Measurements from ENCODE around the gene CST8.

Gene CST8

GRCh38 chr20:23490817-23491216, at the start of gene CST8:
TSS of gene CST8 (plus strand) at chr20:23491117. CDS start at chr20:23491668, 551 bp downstream.
- ATAC-seq (ENCODE audit: insufficient read depth, low read depth) (no peak), DNase-seq (no peak)
- Histone ChIP-seq H3K4me2 (ENCODE audit: insufficient read depth, low read length) (no peak within 1 kb of the TSS), H3K27ac (ENCODE audit: low read length) (no peak within 1 kb of the TSS), H3K4me1 (ENCODE audit: insufficient read depth, low read length) (no peaks in the 10 kb centered on the region), H3K9me3 (ENCODE audit: insufficient read depth, low read length, severe bottlenecking) (peaks cover 2% of the 10 kb centered on the region), H3K9ac (ENCODE audit: low read depth, low read length) (no peak within 1 kb of the TSS), H4K20me1 (ENCODE audit: insufficient read depth, low read length) (no peaks in the 10 kb centered on the region), H3K36me3 (ENCODE audit: insufficient read depth, low read length) (no peaks in the 10 kb centered on the region), H2AFZ (ENCODE audit: low read depth, low read length) (no peak within 1 kb of the TSS), H3K4me3 (ENCODE audit: low read depth in 1 of 2, low read length in 2 of 2) (no peak within 1 kb of the TSS), H3K79me2 (ENCODE audit: insufficient read depth, low read length) (no peaks in the 10 kb centered on the region), H3K27me3 (ENCODE audit: insufficient read depth, low read length, poor library complexity) (no peaks in the 10 kb centered on the region)
- TF ChIP-seq EZH2 (IDR thresholded peaks at IDR 0.05; ENCODE audit: borderline replicate concordance, low read depth, low read length, severe bottlenecking) (no peak), CTCF (IDR thresholded peaks at IDR 0.05; ENCODE audit: borderline replicate concordance, extremely low read depth, low read length, poor library complexity, severe bottlenecking) (no peak)

- no peaks in the 10 kb centered on the region for H3K36me3 ChIP-seq (ENCODE audit: insufficient read depth, low read length)
- TF ChIP-seq EZH2 (IDR thresholded peaks at IDR 0.05; ENCODE audit: borderline replicate concordance, low read depth, low read length, severe bottlenecking) (no peak), CTCF (IDR thresholded peaks at IDR 0.05; ENCODE audit: borderline replicate concordance, extremely low read depth, low read length, poor library complexity, severe bottlenecking) (peak; percentile 100)
- DNase-seq (peak; percentile 73), ATAC-seq (ENCODE audit: insufficient read depth, low read depth) (peak; percentile 93)
- H3K9me3 ChIP-seq (ENCODE audit: insufficient read depth, low read length, severe bottlenecking) = no peaks in the 10 kb centered on the region
- H3K79me2 ChIP-seq (ENCODE audit: insufficient read depth, low read length) = no peaks in the 10 kb centered on the region
- H4K20me1 ChIP-seq (ENCODE audit: insufficient read depth, low read length) = peaks cover 5% of the 10 kb centered on the region; the same call in 1 of the 2 replicates
- no peak overlapping the region for H3K9ac ChIP-seq (ENCODE audit: low read depth, low read length)
- no peak overlapping the region for H2AFZ ChIP-seq (ENCODE audit: low read depth, low read length)
- H3K4me3 ChIP-seq (ENCODE audit: low read depth in 1 of 2, low read length in 2 of 2) = no peak overlapping the region
- peaks cover 14% of the 10 kb centered on the region for H3K27me3 ChIP-seq (ENCODE audit: insufficient read depth, low read length, poor library complexity)
- no peak overlapping the region for H3K4me2 ChIP-seq (ENCODE audit: insufficient read depth, low read length)
- no peaks in the 10 kb centered on the region for H3K4me1 ChIP-seq (ENCODE audit: insufficient read depth, low read length)
- no peak overlapping the region for H3K27ac ChIP-seq (ENCODE audit: low read length)
Observed at GRCh38 chr20:23441850-23442313, 49.0 kb upstream of the CST8 start.

- no peak overlapping the region for H2AFZ ChIP-seq (ENCODE audit: low read depth, low read length)
- H3K4me3 ChIP-seq (ENCODE audit: low read depth in 1 of 2, low read length in 2 of 2) = no peak overlapping the region
- no peak overlapping the region for H3K4me2 ChIP-seq (ENCODE audit: insufficient read depth, low read length)
- DNase-seq = no peak
- no peaks in the 10 kb centered on the region for H3K4me1 ChIP-seq (ENCODE audit: insufficient read depth, low read length)
- H3K79me2 ChIP-seq (ENCODE audit: insufficient read depth, low read length) = no peaks in the 10 kb centered on the region
- H3K9ac ChIP-seq (ENCODE audit: low read depth, low read length) = no peak overlapping the region
- H4K20me1 ChIP-seq (ENCODE audit: insufficient read depth, low read length) = peaks cover 5% of the 10 kb centered on the region; the same call in 1 of the 2 replicates
- no peak for ATAC-seq (ENCODE audit: insufficient read depth, low read depth)
- peaks cover 13% of the 10 kb centered on the region for H3K27me3 ChIP-seq (ENCODE audit: insufficient read depth, low read length, poor library complexity)
- H3K9me3 ChIP-seq (ENCODE audit: insufficient read depth, low read length, severe bottlenecking) = no peaks in the 10 kb centered on the region
- TF ChIP-seq EZH2 (IDR thresholded peaks at IDR 0.05; ENCODE audit: borderline replicate concordance, low read depth, low read length, severe bottlenecking) (no peak), CTCF (IDR thresholded peaks at IDR 0.05; ENCODE audit: borderline replicate concordance, extremely low read depth, low read length, poor library complexity, severe bottlenecking) (no peak)
- H3K27ac ChIP-seq (ENCODE audit: low read length) = no peak overlapping the region
- no peaks in the 10 kb centered on the region for H3K36me3 ChIP-seq (ENCODE audit: insufficient read depth, low read length)
Observed at GRCh38 chr20:23442436-23442835, 48.5 kb upstream of the CST8 start.

Data from DND-41 (cell line).